ENCODE measurements around the gene PCBP3.

- TF ChIP-seq POLR2A (IDR thresholded peaks at IDR 0.05) (no peak), CTCF (IDR thresholded peaks at IDR 0.05) (no peak)
Measured at GRCh38 chr21:45922648-45923047, 279.1 kb downstream of the PCBP3 start.

All from right lobe of liver (tissue), 4 donors.